IMR-90 (cell line): ENCODE results near the gene TRAF3IP1. TPM values are rescaled to one million over a fixed set of nuclear protein-coding genes. Genes with fewer than 3 reads are reported as not detected.
A peak's percentile ranks its signal among the peaks of the same experiment; 100 is the strongest.

Experiments used
- ATAC-seq: fragments of 200-7000 bp; cut with Tn5 transposase; 2 replicates; pipeline ENCODE4 v1.9.1; 2020; ENCODE audit warnings: low read depth, mild to moderate bottlenecking, moderate library complexity
- BruUV-seq: library from RNA; stranded (reverse); fragments of 400-500 nt; replicated peaks from 2 replicates; lab custom pipeline; 2021; lab: Mats Ljungman, UMichigan
- CTCF ChIA-PET: fragments of 300-600 bp; formaldehyde crosslinking; extraction: SDS; loops from one replicate; lab custom pipeline; 2021; ENCODE audit warnings: antibody characterized with exemption; lab: Yijun Ruan, JAX
- POLR2A ChIA-PET: fragments of 300-600 bp; sonication (Branson Sonifier 250); formaldehyde crosslinking; loops from one replicate; lab custom pipeline; 2022; ENCODE audit warnings: antibody characterized with exemption; ENCODE audit not compliant: unreplicated experiment; lab: Charles Lee
- DNase-seq: peaks from one replicate; pipeline ENCODE4 v3.0.0; 2013
- H2AFZ ChIP-seq: replicated peaks from 2 replicates; pipeline ENCODE3; 2013; ENCODE audit warnings: low read length, mild to moderate bottlenecking; ENCODE audit not compliant: poor library complexity
- H2AK5ac ChIP-seq: 2 replicates; pipeline ENCODE4 v1.6.1; 2013; ENCODE audit warnings: low read depth, low read length, inconsistent platforms
- H2AK9ac ChIP-seq: replicated peaks from 2 replicates; pipeline ENCODE3; 2013; ENCODE audit warnings: mild to moderate bottlenecking, low read depth, low read length, moderate library complexity; ENCODE audit not compliant: poor library complexity
- H2BK120ac ChIP-seq: 2 replicates; pipeline ENCODE4 v1.6.1; 2013; ENCODE audit warnings: low read depth, low read length, inconsistent platforms
- H2BK15ac ChIP-seq: 3 replicates; pipeline ENCODE4 v1.6.1; 2013; ENCODE audit warnings: low read depth, low read length, inconsistent platforms
- H2BK20ac ChIP-seq: 2 replicates; pipeline ENCODE4 v1.6.1; 2013; ENCODE audit warnings: low read depth, mild to moderate bottlenecking, inconsistent platforms, low read length, moderate library complexity
- H2BK5ac ChIP-seq: 2 replicates; pipeline ENCODE4 v1.6.1; 2013; ENCODE audit warnings: mild to moderate bottlenecking, low read depth, low read length, inconsistent platforms; ENCODE audit not compliant: poor library complexity, severe bottlenecking
- H3K14ac ChIP-seq: replicated peaks from 2 replicates; pipeline ENCODE4 v1.6.1; 2013; ENCODE audit warnings: low read depth, low read length, inconsistent platforms
- H3K18ac ChIP-seq: 2 replicates; pipeline ENCODE4 v1.6.1; 2013; ENCODE audit warnings: low read depth, low read length, control low read depth
- H3K23ac ChIP-seq: 2 replicates; pipeline ENCODE4 v1.6.1; 2013; ENCODE audit warnings: low read depth, low read length, inconsistent platforms
- H3K27ac ChIP-seq: 2 replicates; pipeline ENCODE4 v1.5.1; 2013; ENCODE audit warnings: mild to moderate bottlenecking, control low read depth, low read length; ENCODE audit not compliant: insufficient read depth
- H3K27me3 ChIP-seq: 2 replicates; pipeline ENCODE4 v1.6.1; 2013; ENCODE audit warnings: low read length; ENCODE audit not compliant: control insufficient read depth, insufficient read depth
- H3K36me3 ChIP-seq: 2 replicates; pipeline ENCODE4 v1.6.1; 2013; ENCODE audit warnings: low read length, mixed read lengths; ENCODE audit not compliant: control insufficient read depth, insufficient read depth
- H3K4ac ChIP-seq: 2 replicates; pipeline ENCODE4 v1.6.1; 2013; ENCODE audit warnings: low read depth, low read length, inconsistent platforms
- H3K4me1 ChIP-seq: 2 replicates; pipeline ENCODE4 v1.6.1; 2013; ENCODE audit warnings: low read length, mixed read lengths; ENCODE audit not compliant: control insufficient read depth, insufficient read depth
- H3K4me2 ChIP-seq: 2 replicates; pipeline ENCODE4 v1.6.1; 2013; ENCODE audit warnings: low read depth, mild to moderate bottlenecking, control low read depth, low read length, moderate library complexity
- H3K4me3 ChIP-seq: 2 replicates; pipeline ENCODE4 v1.5.1; 2013; ENCODE audit warnings: low read depth, mild to moderate bottlenecking, control low read depth, low read length, moderate library complexity; ENCODE audit not compliant: insufficient read depth
- H3K56ac ChIP-seq: 2 replicates; pipeline ENCODE4 v1.6.1; 2013; ENCODE audit warnings: low read length, inconsistent platforms; ENCODE audit not compliant: insufficient read depth; ENCODE audit errors: extremely low read depth
- H3K79me1 ChIP-seq, 2 experiments: 2 replicates each; pipeline ENCODE4 v1.6.1; 2013; ENCODE audit warnings: low read length in 2 of 2, inconsistent platforms in 1 of 2, low read depth in 1 of 2
- H3K9ac ChIP-seq: 2 replicates; pipeline ENCODE4 v1.6.1; 2013; ENCODE audit warnings: low read depth, low read length, control low read depth
- H3K9me1 ChIP-seq: 2 replicates; pipeline ENCODE4 v1.6.1; 2013; ENCODE audit warnings: low read length, inconsistent platforms; ENCODE audit not compliant: insufficient read depth
- H3K9me3 ChIP-seq: 2 replicates; pipeline ENCODE4 v1.6.1; 2013; ENCODE audit warnings: low read length; ENCODE audit not compliant: control insufficient read depth, insufficient read depth
- H4K20me1 ChIP-seq: 2 replicates; pipeline ENCODE4 v1.6.1; 2013; ENCODE audit warnings: low read length, inconsistent platforms; ENCODE audit not compliant: insufficient read depth
- H4K5ac ChIP-seq: 2 replicates; pipeline ENCODE4 v1.6.1; 2013; ENCODE audit warnings: mild to moderate bottlenecking, low read depth, low read length, control low read depth
- H4K8ac ChIP-seq, 2 experiments: 2 replicates each; pipeline ENCODE4 v1.6.1; 2013; ENCODE audit warnings: low read depth in 2 of 2, low read length in 2 of 2, control low read depth in 1 of 2, inconsistent platforms in 1 of 2
- H4K91ac ChIP-seq: 2 replicates; pipeline ENCODE4 v1.6.1; 2013; ENCODE audit warnings: low read depth, low read length, inconsistent platforms; ENCODE audit not compliant: insufficient read depth
- CEBPB ChIP-seq: IDR thresholded peaks from 2 replicates; pipeline ENCODE4 v1.6.1; 2012; ENCODE audit warnings: low read depth, low read length, improper control_type of control experiment
- FOS ChIP-seq: fragments of 150-350 bp; IDR thresholded peaks from 2 replicates; pipeline ENCODE4 v1.6.1; 2016; ENCODE audit warnings: low read depth, low read length
- MAFK ChIP-seq: IDR thresholded peaks from 2 replicates; pipeline ENCODE4 v1.6.1; 2012; ENCODE audit warnings: low read depth, low read length, improper control_type of control experiment
- MAZ ChIP-seq: IDR thresholded peaks from 2 replicates; pipeline ENCODE4 v1.6.1; 2012; ENCODE audit warnings: low read depth, mild to moderate bottlenecking, low read length, improper control_type of control experiment, moderate library complexity, borderline replicate concordance
- NFE2L2 ChIP-seq: fragments of 150-350 bp; IDR thresholded peaks from 2 replicates; pipeline ENCODE4 v1.6.1; 2016; ENCODE audit warnings: low read depth, mild to moderate bottlenecking, low read length
- POLR2A ChIP-seq: IDR thresholded peaks from 2 replicates; pipeline ENCODE4 v1.6.1; 2012; ENCODE audit warnings: mild to moderate bottlenecking, low read depth, low read length
- RCOR1 ChIP-seq: IDR thresholded peaks from 2 replicates; pipeline ENCODE4 v1.6.1; 2012; ENCODE audit warnings: mild to moderate bottlenecking, low read length, improper control_type of control experiment; ENCODE audit not compliant: insufficient replicate concordance
- RFX5 ChIP-seq: IDR thresholded peaks from 2 replicates; pipeline ENCODE4 v1.8.0; 2012; ENCODE audit warnings: low read depth, mild to moderate bottlenecking, low read length, moderate library complexity
- WGBS, 2 experiments: methylation state at CpG; one replicate each; pipeline versions ENCODE4 v1.1.5 to v1.1.7; 2013; ENCODE audit warnings: missing lambda C conversion rate in 2 of 2; ENCODE audit not compliant: insufficient read length in 1 of 2; ENCODE audit errors: extremely low coverage in 2 of 2; 5-methylcytosine and 5-hydroxymethylcytosine counted together
- dilution Hi-C: fragments of 300-500 bp; cut with HindIII; formaldehyde crosslinking; loops from one replicate; pipeline ENCODE4 v1.14.3; 2018; ENCODE audit warnings: low sequenced_read_pairs; ENCODE audit not compliant: unreplicated experiment
- in situ Hi-C: fragments of 300-500 bp; cut with MboI; formaldehyde crosslinking; loops from 3 replicates; pipeline ENCODE4 v1.14.3; 2019; ENCODE audit warnings: low sequenced_read_pairs, inconsistent platforms, mixed read lengths
- intact Hi-C: fragments of 100-400 bp; cut with micrococcal nuclease; formaldehyde crosslinking; loops from 2 replicates; pipeline ENCODE4 v1.10.0; 2022
- polyA plus RNA-seq, 3 experiments: library from polyadenylated mRNA; depleted of rRNA; stranded (reverse); fragments of >200 nt; gene quantifications; 2 replicates each; pipeline ENCODE4 v1.2.3, GENCODE V29; 2012; ENCODE audit warnings: low replicate concordance in 1 of 3
- total RNA-seq: library from RNA; depleted of rRNA; stranded (reverse); fragments of >200 nt; gene quantifications from 2 replicates; pipeline ENCODE4 v1.2.3, GENCODE V29; 2012
- TF ChIP-seq, protein P1 (sequence below): fragments of 150-350 bp; IDR thresholded peaks from 2 replicates; pipeline ENCODE4 v1.6.1; 2017; ENCODE audit warnings: mild to moderate bottlenecking, antibody characterized with exemption, low read length, low read depth
- TF ChIP-seq, protein P2 (sequence below): fragments of 150-350 bp; IDR thresholded peaks from 2 replicates; pipeline ENCODE4 v1.6.1; 2016; ENCODE audit warnings: low read depth, mild to moderate bottlenecking, low read length, moderate library complexity, borderline replicate concordance
- TF ChIP-seq, protein P3 (sequence below): conservative IDR thresholded peaks from 2 replicates; pipeline ENCODE4 v1.5.1; 2012; ENCODE audit warnings: mild to moderate bottlenecking, low read depth, low read length, improper control_type of control experiment

TRAF3IP1 gene
- total and polyA plus RNA-seq, 2 of the 4 experiments (the other 2 are of a cell fraction), result 5.9 to 8.3 TPM

DNA sequence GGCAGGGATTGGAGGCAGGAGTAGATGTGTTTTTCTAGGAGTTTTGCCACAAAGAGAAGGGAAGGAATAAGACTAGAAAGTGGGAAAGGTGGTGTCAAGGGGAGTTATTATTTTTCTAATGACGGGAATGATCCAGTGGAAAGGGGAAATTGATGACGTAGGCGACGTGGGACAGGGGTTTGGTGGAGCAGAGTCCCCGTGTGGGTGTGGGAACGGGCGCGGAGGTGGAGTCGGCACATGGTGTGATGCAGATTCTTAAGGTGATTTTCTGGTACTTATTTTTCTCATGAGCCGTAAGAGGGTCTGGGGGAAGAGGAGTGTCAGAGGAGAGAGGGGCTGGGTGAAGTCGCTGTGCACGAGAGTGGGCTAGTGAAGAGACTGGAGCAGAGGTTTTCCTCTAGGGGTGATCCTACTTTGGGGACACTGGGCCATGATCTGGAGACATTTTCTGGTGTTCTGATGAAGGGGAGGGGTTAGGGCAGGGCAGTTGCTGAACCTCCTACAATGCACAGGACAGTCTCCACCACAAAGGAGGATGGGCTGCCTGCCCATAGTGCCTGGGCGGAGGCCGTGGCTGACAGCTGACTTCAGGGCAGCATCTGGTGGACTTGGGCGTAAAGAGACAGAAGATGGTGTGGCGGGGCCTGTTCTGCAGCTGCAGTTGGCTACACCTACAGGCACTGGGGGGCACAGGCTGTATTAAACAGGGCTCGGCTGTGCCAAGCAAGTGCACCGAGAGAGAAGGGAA is 30.0 kb downstream of the TRAF3IP1 start:
- ChIA-PET CTCF (no interaction called here), POLR2A (no interaction called here)
- Histone ChIP-seq H3K4me3 (no peak overlapping the region), H3K9me3 (no peaks in the 10 kb centered on the region), H4K5ac (no peak overlapping the region), H2AK5ac (no peak overlapping the region), H3K18ac (no peak overlapping the region), H4K91ac (no peak overlapping the region), H2BK15ac (no peak overlapping the region), H3K27ac (no peak overlapping the region), H3K36me3 (peaks cover 30% of the 10 kb centered on the region), H3K9me1 (no peaks in the 10 kb centered on the region), H3K9ac (no peak overlapping the region), H4K20me1 (no peaks in the 10 kb centered on the region), H3K4ac (no peak overlapping the region), H3K4me1 (no peaks in the 10 kb centered on the region), H2BK5ac (no peak overlapping the region), H2BK20ac (no peak overlapping the region), H3K56ac (no peak overlapping the region), H3K27me3 (no peaks in the 10 kb centered on the region), H3K79me1 (0 out of 4 replicates have a peak, but pooled peaks cover 0 to 5% of the 10 kb centered on the region in 2 experiments), H2BK120ac (no peak overlapping the region), H3K23ac (no peak overlapping the region), H3K14ac (no peak overlapping the region), H4K8ac (no peak overlapping the region), H2AK9ac (peak overlapping the region; percentile 3), H2AFZ (no peak overlapping the region), H3K4me2 (no peak overlapping the region)
- TF ChIP-seq, protein P1, sequence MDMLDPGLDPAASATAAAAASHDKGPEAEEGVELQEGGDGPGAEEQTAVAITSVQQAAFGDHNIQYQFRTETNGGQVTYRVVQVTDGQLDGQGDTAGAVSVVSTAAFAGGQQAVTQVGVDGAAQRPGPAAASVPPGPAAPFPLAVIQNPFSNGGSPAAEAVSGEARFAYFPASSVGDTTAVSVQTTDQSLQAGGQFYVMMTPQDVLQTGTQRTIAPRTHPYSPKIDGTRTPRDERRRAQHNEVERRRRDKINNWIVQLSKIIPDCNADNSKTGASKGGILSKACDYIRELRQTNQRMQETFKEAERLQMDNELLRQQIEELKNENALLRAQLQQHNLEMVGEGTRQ, result no peak
- no peak for TF ChIP-seq MAFK
- TF ChIP-seq RCOR1, result no peak
- TF ChIP-seq CEBPB, result no peak
- no peak for TF ChIP-seq FOS
- TF ChIP-seq, protein P2, sequence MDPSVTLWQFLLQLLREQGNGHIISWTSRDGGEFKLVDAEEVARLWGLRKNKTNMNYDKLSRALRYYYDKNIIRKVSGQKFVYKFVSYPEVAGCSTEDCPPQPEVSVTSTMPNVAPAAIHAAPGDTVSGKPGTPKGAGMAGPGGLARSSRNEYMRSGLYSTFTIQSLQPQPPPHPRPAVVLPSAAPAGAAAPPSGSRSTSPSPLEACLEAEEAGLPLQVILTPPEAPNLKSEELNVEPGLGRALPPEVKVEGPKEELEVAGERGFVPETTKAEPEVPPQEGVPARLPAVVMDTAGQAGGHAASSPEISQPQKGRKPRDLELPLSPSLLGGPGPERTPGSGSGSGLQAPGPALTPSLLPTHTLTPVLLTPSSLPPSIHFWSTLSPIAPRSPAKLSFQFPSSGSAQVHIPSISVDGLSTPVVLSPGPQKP, result no peak
- TF ChIP-seq, protein P3, sequence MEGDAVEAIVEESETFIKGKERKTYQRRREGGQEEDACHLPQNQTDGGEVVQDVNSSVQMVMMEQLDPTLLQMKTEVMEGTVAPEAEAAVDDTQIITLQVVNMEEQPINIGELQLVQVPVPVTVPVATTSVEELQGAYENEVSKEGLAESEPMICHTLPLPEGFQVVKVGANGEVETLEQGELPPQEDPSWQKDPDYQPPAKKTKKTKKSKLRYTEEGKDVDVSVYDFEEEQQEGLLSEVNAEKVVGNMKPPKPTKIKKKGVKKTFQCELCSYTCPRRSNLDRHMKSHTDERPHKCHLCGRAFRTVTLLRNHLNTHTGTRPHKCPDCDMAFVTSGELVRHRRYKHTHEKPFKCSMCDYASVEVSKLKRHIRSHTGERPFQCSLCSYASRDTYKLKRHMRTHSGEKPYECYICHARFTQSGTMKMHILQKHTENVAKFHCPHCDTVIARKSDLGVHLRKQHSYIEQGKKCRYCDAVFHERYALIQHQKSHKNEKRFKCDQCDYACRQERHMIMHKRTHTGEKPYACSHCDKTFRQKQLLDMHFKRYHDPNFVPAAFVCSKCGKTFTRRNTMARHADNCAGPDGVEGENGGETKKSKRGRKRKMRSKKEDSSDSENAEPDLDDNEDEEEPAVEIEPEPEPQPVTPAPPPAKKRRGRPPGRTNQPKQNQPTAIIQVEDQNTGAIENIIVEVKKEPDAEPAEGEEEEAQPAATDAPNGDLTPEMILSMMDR, result no peak
- no peak for TF ChIP-seq POLR2A
- TF ChIP-seq NFE2L2, result no peak
- TF ChIP-seq MAZ, result no peak
- no peak for TF ChIP-seq RFX5
- dilution Hi-C loops (no loop called here), in situ Hi-C loops (loop anchor here (25.0 kb wide), 1 partner anchor 612 kb away; no protein-coding TSS in a partner anchor), intact Hi-C loops (no loop called here)
- 94 to 100% methylated on average over 2 to 13 of the region's 18 CpGs for WGBS, 2 experiments
- ATAC-seq (no peak), DNase-seq (no peak)
- BruUV-seq, result no TSS peak
